Hematopoietic multipotent progenitor cell (in vitro differentiated cells): ENCODE measurements around the gene IRF4. TPM values are rescaled to one million over a fixed set of nuclear protein-coding genes. Genes with fewer than 3 reads are reported as not detected.
"Not testable (repeated sequence)": the region's sequence is repeated elsewhere in the genome, so short reads cannot be mapped to it uniquely, and the experiment has no call there.

ENCODE experiments used
- DNase-seq, 3 donors: peaks; one replicate each; pipeline ENCODE4 v3.0.0-alpha.2; 2011 to 2015; ENCODE audit warnings: low read depth in 2 of 3, low spot score in 2 of 3
- total RNA-seq: library from RNA; depleted of rRNA; stranded (reverse); fragments of >200 nt; gene quantifications from one replicate; pipeline ENCODE4 v1.2.3, GENCODE V29; 2012

Gene IRF4
- total RNA-seq, 1 donor = 0.81 TPM

DNA sequence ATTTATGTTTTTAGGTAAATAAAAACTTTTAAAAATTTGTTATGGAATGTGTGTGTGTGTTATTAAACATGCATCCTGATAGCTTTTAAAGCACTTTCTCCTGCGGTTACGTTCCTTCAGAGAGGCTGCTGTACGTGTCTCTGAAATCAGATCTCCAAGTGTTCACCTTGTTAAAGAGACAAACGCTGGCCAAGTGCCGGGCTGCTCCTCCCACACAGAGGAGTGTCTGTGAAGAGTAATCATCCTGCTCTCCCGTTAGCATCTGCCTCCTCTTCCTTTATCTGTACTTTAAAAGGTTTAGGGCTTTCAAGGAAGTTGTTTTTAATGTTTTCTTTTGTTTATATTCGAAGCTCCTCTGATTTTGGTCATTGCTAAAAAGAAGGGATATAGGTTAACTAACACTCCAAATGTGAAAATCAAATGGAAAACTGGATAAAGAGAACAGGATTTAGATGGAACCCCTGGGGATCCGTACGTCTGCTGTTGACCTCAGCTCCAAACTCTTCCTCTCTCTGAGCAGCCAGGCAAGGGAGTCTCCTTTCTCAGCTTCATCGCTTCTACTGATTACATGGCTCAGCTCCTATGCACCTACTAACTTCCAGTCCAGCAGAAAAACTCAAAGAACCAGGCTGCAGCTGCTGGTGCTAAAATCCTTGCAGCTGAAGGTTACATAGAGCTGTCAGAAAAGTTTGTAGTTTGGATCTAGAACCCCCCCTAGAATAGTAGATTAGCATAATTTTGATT is 20.0 kb downstream of the IRF4 start:
- no peak for DNase-seq

- DNase-seq = no peak
Observed at GRCh38 chr6:412146-412886, 20.8 kb downstream of the IRF4 start.

- no peak for DNase-seq
Observed at GRCh38 chr6:414447-414846, 22.9 kb downstream of the IRF4 start.

DNA sequence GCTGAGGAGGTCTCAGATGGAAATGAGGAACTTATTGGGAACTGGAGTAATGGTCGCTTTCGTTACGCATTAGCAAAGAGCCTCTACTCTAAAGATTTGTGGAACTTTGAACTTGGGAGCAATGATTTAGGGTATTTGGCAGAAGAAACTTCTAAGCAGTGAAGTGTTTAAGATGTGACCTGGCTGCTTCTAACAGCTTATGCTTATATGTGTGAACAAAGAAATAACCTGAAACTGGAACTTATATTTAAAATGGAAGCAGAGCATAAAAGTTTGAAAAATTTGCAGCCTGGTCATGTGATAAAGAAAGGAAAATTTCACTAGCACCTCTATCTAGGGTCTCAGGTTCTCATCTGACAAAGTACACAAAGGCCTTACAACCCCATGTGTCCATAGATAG is 23.5 kb downstream of the IRF4 start:
- no peak for DNase-seq

GRCh38 chr6:421211-421610 is 29.7 kb downstream of the IRF4 start:
- DNase-seq = no peak

GRCh38 chr6:422433-423054 is 31.0 kb downstream of the IRF4 start:
- peak in 2 of 3 donors; percentile 12 to 14 for DNase-seq

DNA sequence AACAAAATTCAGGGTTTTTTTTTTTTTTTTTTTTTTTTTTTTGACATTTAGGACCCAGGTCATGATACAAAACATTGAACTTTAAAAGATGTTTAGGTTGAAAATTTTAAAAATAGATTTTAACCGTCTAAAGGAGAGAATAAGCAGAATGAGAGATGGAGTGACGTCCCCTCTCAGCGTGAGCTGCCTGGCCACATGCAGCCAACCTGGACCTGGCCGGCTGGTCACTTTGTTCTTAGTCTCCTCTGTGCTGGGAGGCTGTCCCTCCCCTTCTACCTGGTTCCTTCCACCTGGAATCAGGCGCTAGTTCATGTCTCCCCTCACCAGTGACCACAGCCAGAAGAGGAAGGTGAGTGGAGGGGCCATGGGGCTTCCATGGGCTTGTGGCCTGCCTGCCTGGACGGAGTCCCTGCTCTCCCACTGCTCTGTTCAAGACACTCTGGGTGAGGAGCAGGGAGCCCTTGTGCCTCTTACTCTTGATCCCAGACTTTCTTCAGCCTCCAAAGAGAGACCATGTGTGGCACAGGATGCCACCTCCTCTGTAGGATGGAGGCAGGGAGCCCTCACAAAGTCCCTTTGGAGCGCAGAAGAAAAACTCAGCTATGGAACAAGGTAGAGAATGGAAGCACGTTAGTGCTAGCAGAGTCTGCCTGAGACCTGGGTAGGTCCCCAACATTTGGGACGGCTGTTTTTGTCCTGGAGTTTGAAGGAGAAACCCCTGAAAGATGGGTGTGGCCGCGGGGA is 31.7 kb downstream of the IRF4 start:
- DNase-seq = no peak

- no peak for DNase-seq
Observed at GRCh38 chr6:423799-424345, 32.3 kb downstream of the IRF4 start.

DNA sequence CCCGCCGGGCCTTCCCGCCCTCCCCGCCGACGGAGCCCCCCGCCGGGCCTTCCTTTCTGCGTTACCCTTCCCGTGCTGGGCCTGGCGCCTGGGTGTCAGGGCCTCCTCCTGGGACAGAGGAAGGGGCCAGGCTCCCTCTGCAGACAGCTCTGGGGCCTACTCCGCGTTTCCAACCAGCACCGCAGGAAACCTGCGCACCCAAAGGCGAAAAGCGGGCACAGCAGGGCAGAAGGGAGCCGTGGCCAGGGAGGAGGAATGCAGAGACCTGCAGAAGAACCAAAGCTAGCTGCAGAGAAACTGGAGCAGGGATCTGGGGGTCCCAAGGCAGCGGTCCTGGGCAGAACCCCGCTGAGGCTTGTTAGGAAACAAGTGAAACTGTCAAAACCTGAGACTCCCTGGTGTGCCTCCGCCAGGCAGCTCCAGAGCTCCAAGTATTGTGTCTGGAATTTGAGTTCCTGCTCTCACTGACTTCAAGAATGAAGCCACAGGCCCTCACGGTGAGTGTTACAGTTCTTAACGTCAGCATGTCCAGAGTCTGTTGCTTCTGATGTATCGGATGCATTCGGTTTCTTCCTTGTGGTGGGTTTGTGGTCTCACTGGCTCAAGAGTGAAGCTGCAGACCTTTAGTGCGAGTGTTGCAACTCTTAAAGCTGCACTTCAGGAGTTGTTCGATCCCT is 33.3 kb downstream of the IRF4 start:
- DNase-seq = no peak

DNA sequence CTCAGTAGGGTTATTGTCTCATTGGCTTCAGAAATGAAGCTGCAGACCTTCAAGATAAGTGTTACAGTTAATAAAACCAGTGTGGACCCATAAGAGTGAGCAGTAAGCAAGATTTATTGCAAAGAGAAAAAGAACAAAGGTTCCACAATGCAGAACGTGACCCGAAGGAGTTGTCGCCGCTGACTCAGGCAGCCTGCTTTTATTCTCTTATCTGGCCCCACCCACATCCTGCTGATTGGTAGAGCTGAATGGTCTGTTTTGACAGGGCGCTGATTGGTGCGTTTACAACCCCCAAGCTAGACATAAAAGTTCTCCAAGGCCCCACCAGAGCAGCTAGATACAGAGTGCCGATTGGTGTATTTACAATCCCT is 33.9 kb downstream of the IRF4 start:
- DNase-seq = not testable (repeated sequence)

DNA sequence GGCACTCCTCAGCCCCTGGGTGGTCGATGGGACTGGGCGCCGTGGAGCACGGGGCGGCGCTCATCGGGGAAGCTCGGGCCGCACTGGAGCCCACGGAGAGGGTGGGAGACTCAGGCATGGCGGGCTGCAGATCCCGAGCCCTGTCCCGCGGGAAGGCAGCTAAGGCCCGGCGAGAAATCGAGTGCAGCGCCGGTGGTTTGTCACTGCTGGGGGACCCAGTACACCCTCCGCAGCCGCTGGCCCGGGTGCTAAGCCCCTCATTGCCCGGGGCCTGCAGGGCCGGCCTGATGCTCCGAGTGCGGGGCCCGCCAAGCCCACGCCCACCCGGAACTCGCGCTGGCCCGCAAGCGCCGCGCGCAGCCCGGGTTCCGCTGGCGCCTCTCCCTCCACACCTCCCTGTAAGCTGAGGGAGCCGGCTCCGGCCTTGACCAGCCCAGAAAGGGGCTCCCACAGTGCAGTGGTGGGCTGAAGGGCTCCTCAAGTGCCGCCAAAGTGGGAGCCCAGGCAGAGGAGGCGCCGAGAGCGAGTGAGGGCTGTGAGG is 34.7 kb downstream of the IRF4 start:
- not testable (repeated sequence) for DNase-seq

DNA sequence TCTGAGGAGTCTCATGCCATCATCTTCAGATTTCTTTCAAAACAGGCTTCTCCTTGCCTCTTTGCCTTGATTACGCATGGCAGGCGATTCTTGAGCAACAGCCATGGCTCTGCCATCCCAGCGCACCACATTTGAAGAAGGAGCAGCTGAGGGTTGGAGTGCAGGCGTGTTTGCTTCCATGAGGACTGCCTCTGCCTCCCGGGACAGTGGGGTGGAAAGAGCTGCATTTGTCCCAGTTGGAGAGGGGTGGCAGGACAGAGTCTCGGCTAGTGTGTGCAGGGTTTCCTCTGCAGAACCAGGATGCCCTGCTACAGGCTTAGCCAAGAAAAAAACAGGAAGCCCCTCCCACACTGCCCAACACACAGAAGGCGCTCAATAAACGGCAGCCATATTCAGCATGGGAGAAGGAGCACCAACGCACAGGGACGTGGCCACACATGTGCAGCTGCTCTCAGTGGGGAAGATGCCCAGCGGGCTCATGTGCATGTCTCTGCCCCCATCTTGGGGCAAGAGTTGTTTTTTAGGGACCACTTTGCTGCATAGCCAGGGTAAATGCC is 36.6 kb downstream of the IRF4 start:
- DNase-seq = no peak

DNA sequence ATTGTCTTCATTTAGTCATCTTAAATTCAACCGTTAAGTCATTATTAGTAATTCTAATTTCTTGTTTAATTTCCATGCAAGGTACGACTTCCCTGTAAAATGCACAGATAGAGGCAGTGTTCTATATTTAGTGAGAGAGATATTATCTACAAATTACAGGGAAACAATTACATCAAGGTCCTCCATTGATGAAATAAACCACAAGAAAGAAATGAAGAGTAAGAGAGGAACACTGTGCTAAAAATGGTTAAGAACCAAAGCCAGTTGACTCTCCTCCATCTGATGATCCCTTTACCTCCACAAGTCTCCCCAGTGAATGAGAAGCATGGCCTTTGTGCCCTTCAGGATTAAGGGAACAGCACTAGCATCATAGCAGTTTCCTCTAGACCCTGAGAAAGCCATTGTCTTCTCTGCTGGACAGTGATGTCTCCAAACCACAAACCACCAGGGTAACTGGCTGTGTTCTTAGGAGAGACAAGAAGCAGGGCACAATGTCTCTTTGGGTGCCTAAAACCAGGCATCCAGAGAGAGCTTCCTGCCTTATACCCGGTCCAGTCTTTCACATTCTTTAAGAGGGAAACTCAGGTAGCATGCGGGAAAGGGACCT is 38.1 kb downstream of the IRF4 start:
- DNase-seq = no peak

- DNase-seq = no peak
Observed at GRCh38 chr6:431504-431903, 40.0 kb downstream of the IRF4 start.

DNA sequence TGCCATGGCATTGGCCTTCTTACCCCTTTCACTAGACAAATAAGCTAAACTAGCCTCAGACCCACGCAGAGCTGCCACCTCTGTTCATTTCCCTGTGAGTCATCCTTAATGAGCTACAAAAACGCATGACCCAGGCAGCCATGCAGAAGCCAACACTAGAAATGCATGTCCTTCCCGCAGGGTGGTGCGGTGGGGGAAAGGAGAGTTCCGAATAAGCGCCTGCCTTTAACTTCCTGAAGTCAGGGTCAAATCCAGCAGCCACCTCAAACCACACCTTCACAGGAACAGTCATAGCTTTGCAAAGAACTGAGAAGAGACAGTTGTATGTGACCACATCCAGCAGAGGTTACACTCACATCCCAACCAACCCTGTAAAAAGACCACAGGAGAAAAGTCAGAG is 40.4 kb downstream of the IRF4 start:
- no peak for DNase-seq

DNA sequence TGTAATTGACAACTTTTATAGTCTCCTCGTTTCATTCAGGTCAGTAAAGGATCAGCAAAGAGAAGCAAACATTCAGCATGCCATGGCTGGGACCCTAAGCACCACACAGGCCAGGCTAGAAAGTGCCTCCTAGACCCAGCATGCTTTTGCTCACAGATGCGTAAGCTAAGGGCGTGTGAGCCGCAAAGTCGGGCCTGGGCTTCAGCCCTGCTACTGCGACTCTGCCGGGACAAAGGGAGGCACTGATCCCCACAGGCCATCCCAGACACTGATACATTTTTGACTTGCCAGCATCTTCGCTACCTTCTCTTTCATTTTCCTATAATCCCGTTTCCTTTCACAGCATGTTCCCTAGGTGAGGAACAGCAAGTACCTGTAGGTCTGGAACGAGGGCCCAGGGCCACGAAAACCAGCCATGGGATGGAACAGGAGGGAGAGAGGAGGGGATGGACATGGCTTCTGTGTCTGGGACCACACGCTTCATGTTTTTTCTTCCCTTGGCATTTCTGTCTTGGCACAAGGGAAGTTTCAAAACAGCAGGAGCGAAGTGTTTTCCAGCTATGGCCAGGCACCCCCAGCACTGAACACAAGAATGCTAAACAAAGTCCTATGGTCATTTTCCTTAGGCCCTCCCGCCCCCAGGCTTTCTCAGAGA is 42.6 kb downstream of the IRF4 start:
- DNase-seq = no peak

DNA sequence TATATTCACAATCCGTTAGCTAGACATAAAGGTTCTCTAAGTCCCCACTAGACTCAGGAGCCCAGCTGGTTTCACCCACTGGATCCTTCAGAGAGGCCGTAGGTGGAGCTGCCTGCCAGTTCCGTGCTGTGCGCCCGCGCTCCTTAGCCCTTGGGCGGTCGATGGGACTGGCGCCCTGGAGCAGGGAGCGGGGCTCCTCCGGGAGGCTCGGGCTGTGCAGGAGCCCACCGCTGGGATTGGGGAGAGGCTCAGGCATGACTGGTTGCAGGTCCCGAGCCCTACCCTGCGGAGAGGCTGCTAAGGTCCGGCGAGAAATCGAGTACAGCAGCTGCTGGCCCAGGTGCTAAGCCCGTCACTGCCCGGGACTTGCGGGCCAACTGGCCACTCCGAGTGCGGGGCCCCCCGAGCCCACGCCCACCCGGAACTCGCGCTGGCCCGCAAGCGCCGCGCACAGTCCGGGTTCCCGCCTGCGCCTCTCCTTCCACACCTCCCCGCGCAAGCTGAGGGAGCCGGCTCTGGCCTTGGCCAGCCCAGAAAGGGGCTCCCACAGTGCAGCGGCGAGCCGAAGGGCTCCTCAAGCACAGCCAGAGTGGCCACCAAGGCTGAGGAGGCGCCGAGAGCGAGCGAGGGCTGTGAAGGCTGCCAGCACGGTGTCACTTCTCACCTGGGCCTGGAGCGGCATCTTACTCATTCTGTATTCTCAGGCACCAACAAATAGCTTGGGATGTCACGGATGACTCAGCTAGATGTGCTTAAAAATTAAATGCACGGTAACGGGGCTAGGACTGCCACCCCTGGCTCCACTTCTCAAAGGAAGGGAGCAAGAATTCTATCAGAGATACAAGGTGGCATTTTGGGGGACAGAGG is 44.1 kb downstream of the IRF4 start:
- no peak for DNase-seq
